Activated CD4-positive, alpha-beta memory T cell treated with anti-CD3 and anti-CD28 coated beads for 36 hours (primary cell): Measurements from ENCODE around the gene ACTG2. TPM values are rescaled to one million over a fixed set of nuclear protein-coding genes. Genes with fewer than 3 reads are reported as not detected.
A peak's percentile ranks its signal among the peaks of the same experiment; 100 is the strongest.
"Not testable (repeated sequence)": the region's sequence is repeated elsewhere in the genome, so short reads cannot be mapped to it uniquely, and the experiment has no call there.

Source experiments
- CTCF ChIA-PET: fragments of 350-600 bp; sonication (Branson Sonifier 250); formaldehyde crosslinking; loops from one replicate; lab custom pipeline; 2021; ENCODE audit warnings: antibody characterized with exemption, inconsistent platforms; lab: Charles Lee
- POLR2A ChIA-PET: fragments of 350-600 bp; sonication (Branson Sonifier 250); formaldehyde crosslinking; loops from one replicate; lab custom pipeline; 2021; ENCODE audit warnings: antibody characterized with exemption; lab: Charles Lee
- DNase-seq: peaks from one replicate; pipeline ENCODE4 v3.0.0-alpha.2; 2020
- H3K27ac Mint-ChIP-seq: one replicate; pipeline ENCODE4 v1.8.0; 2021; ENCODE audit warnings: mixed read lengths
- H3K27me3 Mint-ChIP-seq: one replicate; pipeline ENCODE4 v1.8.0; 2021; ENCODE audit warnings: mixed read lengths
- H3K36me3 Mint-ChIP-seq: one replicate; pipeline ENCODE4 v1.8.0; 2021; ENCODE audit warnings: mixed read lengths
- H3K4me1 Mint-ChIP-seq: one replicate; pipeline ENCODE4 v1.8.0; 2021; ENCODE audit warnings: low read depth, mixed read lengths
- H3K4me3 Mint-ChIP-seq: one replicate; pipeline ENCODE4 v1.8.0; 2021; ENCODE audit warnings: mild to moderate bottlenecking, mixed read lengths
- H3K9me3 Mint-ChIP-seq: one replicate; pipeline ENCODE4 v1.8.0; 2021; ENCODE audit warnings: mixed read lengths
- intact Hi-C: fragments of 100-400 bp; cut with micrococcal nuclease; formaldehyde crosslinking; loops from one replicate; pipeline ENCODE4 v1.15.1; 2023
- total RNA-seq, 2 experiments: library from RNA; stranded (reverse); gene quantifications; one replicate each; pipeline ENCODE4 v1.2.3, GENCODE V29; 2021

Gene ACTG2
- total RNA-seq, 2 experiments from 2014 or later, result not detected

DNA sequence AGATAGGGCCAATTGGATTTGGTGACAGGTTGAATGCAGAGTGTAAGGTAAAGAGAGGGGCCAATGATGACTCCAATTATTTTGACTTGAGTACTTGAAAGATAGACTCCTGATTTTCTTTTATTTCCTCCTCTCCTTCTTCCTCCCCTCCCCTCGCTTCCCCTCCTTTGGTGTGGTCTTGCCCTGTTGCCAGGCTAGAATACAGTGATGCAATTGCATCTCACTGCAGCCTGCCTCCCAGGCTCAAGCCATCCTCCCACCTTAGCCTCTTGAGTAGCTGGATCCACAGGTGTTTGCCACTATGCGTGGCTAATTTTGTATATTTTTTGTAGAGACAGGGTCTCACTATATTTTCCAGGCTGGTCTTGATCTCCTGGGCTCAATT lies 36.1 kb downstream of the ACTG2 start:
- H3K27me3 Mint-ChIP-seq, result no peaks in the 10 kb centered on the region
- intact Hi-C loops, result loop anchor here (5.0 to 10.0 kb wide), 2 partner anchors 192 to 246 kb away; partner anchors contain the start of genes MOB1A and TPRKB
- no peaks in the 10 kb centered on the region for H3K9me3 Mint-ChIP-seq
- H3K27ac Mint-ChIP-seq, result peak overlapping the region; percentile 34
- peak overlapping the region; percentile 69 for H3K4me3 Mint-ChIP-seq
- DNase-seq, result no peak
- ChIA-PET CTCF (no interaction called here), POLR2A (interaction anchor here (1.6 kb wide), 1 partner anchor 10 kb away, joined by 5 read pairs; no protein-coding TSS in a partner anchor)
- H3K4me1 Mint-ChIP-seq, result peaks cover 66% of the 10 kb centered on the region
- peaks cover 17% of the 10 kb centered on the region for H3K36me3 Mint-ChIP-seq

DNA sequence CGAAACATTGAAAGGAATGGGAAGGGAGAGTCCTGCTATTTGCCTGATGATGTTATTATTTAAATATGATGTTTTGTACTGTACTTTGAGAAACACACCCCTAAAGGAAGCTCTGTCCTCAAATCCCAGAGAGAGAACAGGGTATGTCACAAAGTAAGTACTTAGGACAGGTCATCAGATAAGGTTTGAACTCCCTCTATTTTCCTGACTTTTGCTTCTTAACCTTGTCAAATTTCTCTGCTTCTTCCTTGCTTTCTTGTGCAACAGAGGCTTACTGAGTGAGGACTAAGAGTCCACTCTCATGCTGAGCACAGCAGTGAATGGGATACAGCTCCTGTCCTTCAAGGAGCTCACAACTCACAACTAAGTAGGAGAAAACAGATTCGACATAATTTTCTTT lies 37.6 kb downstream of the ACTG2 start:
- H3K9me3 Mint-ChIP-seq, result no peaks in the 10 kb centered on the region

DNA sequence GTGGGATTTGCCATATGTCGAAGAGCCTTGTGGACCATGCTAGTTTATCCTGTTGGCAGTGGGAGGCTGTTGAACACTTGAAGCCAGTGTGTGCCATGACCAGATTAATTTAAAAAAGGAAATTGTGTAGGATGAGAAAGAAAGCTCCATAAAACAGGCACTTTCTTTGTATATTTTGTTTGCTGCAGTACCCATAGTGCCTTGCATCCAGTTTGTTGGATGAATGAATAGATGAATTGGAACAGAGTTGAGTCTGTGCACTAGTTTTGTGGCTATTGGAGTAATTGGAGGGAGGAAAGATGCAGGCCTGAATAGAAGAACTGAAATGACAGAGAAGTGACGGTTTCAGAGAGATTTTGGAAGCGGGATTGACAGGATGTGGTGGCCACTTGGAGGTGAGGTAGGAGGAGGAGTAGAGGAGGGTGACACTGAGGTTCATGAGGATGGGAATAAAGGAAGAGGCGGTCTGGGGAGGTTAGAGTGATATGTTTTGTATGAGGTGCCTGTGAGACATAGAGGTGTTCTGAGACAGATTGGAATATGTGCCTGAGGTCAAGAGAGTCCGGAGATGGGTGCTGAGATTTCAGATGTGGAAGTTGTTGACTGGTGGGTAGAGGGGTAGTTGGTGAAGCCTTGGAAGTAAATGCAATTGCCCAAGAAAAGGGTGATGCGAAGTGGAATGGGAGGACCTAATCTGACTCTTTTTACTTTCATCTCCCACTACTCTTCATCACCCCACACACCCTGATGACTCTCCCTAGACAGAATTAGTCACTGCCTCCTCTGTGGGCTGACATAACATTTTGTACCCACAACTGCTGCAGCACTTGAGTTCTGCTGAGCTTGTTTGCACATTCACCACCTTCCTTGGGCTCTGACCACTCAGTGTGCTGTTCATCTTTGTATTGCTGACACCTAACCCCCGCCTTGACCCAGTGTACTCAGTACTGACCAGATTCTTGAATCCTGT lies 39.0 kb downstream of the ACTG2 start:
- no peaks in the 10 kb centered on the region for H3K9me3 Mint-ChIP-seq
- peaks cover 25% of the 10 kb centered on the region for H3K36me3 Mint-ChIP-seq
- intact Hi-C loops, result loop anchor here (1.0 to 5.0 kb wide), 3 partner anchors 31 to 190 kb away; no protein-coding TSS in a partner anchor
- DNase-seq, result peak; percentile 77
- ChIA-PET POLR2A (interaction anchor here (1.0 to 2.0 kb wide), 2 partner anchors 32 to 56 kb away, joined by 4 read pairs; no protein-coding TSS in a partner anchor), CTCF (interaction anchor here (1.0 to 2.0 kb wide), 4 partner anchors 24 to 318 kb away, joined by 3 to 5 read pairs (median 4); partner anchors contain the start of gene BOLA3)
- H3K27ac Mint-ChIP-seq, result peak overlapping the region; percentile 75
- peaks cover 75% of the 10 kb centered on the region for H3K4me1 Mint-ChIP-seq
- no peaks in the 10 kb centered on the region for H3K27me3 Mint-ChIP-seq
- H3K4me3 Mint-ChIP-seq, result peak overlapping the region; percentile 4

More for the DNA sequence above, 37.6 kb downstream of the ACTG2 start:
- intact Hi-C loops, result loop anchor here (5.0 kb wide), 1 partner anchor 192 kb away; no protein-coding TSS in a partner anchor
- Mint-ChIP-seq H3K27me3 (no peaks in the 10 kb centered on the region), H3K36me3 (peaks cover 19% of the 10 kb centered on the region), H3K4me1 (peaks cover 70% of the 10 kb centered on the region), H3K4me3 (no peak overlapping the region), H3K27ac (no peak overlapping the region)
- CTCF ChIA-PET, result interaction anchor here (0.5 kb wide), 1 partner anchor 20 kb away, joined by 3 read pairs; no protein-coding TSS in a partner anchor
- DNase-seq, result no peak
- POLR2A ChIA-PET, result interaction anchor here (0.5 to 1.6 kb wide), 3 partner anchors 9 to 73 kb away, joined by 3 to 5 read pairs (median 3); no protein-coding TSS in a partner anchor

DNA sequence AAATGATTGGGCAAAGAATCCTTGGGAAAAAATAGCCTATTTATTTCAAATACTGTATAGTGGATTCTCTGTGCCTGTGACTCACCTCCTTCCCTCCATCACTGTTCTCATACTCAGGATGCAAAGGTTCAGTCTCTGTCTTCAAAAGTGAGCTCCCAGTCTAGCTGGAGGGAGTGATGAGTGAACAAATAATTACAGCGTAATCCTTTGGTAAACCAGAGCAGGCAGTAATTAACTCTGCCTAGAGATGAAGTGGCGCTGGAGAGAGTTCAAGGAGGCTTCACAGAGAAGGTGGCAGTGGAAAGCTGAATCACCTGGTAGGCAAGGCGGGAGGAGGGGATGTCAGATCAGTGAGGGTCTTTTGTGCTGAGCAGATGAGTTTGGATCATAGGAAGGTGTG lies 40.4 kb downstream of the ACTG2 start:
- Mint-ChIP-seq H3K4me1 (peaks cover 84% of the 10 kb centered on the region), H3K27me3 (no peaks in the 10 kb centered on the region), H3K27ac (no peak overlapping the region), H3K4me3 (no peak overlapping the region), H3K9me3 (no peaks in the 10 kb centered on the region), H3K36me3 (peaks cover 30% of the 10 kb centered on the region)
- DNase-seq, result no peak
- intact Hi-C loops, result loop anchor here (2.0 to 5.0 kb wide), 2 partner anchors 54 to 189 kb away; no protein-coding TSS in a partner anchor
- CTCF ChIA-PET, result interaction anchor here (1.0 to 2.0 kb wide), 4 partner anchors 25 to 214 kb away, joined by 3 to 4 read pairs (median 4); no protein-coding TSS in a partner anchor
- POLR2A ChIA-PET, result interaction anchor here (0.8 to 2.0 kb wide), 2 partner anchors 12 to 54 kb away, joined by 3 to 4 read pairs; no protein-coding TSS in a partner anchor

- Mint-ChIP-seq H3K4me3 (no peak overlapping the region), H3K4me1 (peaks cover 86% of the 10 kb centered on the region), H3K27me3 (no peaks in the 10 kb centered on the region), H3K36me3 (peaks cover 33% of the 10 kb centered on the region), H3K9me3 (no peaks in the 10 kb centered on the region), H3K27ac (no peak overlapping the region)
- ChIA-PET CTCF (interaction anchor here (1.5 to 1.6 kb wide), 2 partner anchors 39 to 109 kb away, joined by 4 read pairs; no protein-coding TSS in a partner anchor), POLR2A (no interaction called here)
- no peak for DNase-seq
- intact Hi-C loops, result loop anchor here (5.0 kb wide), 1 partner anchor 38 kb away; no protein-coding TSS in a partner anchor
Observed at GRCh38 chr2:73935641-73936040, 42.8 kb downstream of the ACTG2 start.

DNA sequence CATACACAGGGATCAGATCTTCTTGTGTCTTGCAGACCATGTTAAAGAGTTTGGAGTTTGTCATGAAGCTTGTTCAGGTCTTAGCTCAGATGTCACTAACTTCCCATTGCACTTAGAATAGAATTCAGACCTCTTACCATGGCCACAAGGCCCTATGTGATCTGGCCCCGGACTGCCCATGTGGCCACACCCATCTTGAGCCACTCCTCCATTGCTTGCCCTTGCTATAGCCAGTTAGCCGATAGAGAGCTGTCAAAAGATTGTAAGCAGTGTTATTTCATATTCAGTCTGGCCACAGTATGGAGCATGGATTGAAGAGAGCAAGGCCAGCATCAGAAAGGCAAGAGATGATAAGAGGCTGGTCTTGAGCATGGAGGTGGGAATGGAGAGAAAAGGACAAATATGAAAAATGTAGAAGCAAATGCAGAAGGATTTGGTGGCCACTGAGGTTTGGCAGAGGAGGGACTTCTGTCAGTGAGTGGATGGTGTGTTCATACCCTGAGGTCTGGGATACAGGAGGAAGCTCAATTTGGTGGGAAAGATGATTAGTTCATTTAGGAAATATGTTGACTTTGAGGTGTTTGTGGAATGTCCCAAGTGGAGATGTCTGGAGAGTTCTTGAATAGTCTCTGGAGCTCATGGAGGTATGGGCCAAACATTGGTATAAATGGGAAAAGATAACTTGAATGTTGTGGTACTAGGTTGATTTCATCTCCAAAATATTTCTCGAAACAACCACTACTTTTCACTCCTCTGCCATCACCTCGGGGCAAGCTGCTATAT lies 44.5 kb downstream of the ACTG2 start:
- H3K27me3 Mint-ChIP-seq, result no peaks in the 10 kb centered on the region
- H3K4me1 Mint-ChIP-seq, result peaks cover 82% of the 10 kb centered on the region
- no peaks in the 10 kb centered on the region for H3K9me3 Mint-ChIP-seq
- H3K36me3 Mint-ChIP-seq, result peaks cover 42% of the 10 kb centered on the region
- no peak for DNase-seq
- intact Hi-C loops, result loop anchor here (5.0 kb wide), 1 partner anchor 40 kb away; no protein-coding TSS in a partner anchor
- CTCF ChIA-PET, result interaction anchor here (1.3 to 2.1 kb wide), 4 partner anchors 10 to 398 kb away, joined by 3 to 6 read pairs (median 4); partner anchors contain the start of gene DGUOK
- H3K4me3 Mint-ChIP-seq, result no peak overlapping the region
- H3K27ac Mint-ChIP-seq, result no peak overlapping the region
- POLR2A ChIA-PET, result interaction anchor here (0.8 to 1.3 kb wide), 3 partner anchors 12 to 51 kb away, joined by 4 read pairs; no protein-coding TSS in a partner anchor

DNA sequence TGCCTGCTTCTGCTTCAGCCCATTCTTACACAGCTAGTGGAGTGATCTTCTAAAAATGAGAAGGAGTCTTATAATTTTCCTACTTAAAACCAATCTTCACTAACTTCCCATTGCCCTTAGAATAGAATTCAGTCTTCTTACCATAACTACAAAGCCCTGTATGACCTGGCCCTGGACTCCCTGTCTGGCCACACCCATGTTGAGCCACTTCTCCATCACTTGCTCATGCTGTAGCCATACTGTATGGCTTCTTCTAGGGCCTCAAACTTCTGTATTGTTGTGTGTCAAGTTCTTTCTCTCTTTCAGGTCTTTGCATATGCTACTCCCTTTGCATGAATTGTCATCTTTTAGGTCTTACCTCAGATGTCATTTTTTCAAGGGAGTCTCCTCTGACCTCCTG lies 45.1 kb downstream of the ACTG2 start:
- CTCF ChIA-PET, result interaction anchor here (1.3 to 2.1 kb wide), 3 partner anchors 11 to 397 kb away, joined by 3 to 6 read pairs (median 3); partner anchors contain the start of gene DGUOK
- POLR2A ChIA-PET, result interaction anchor here (1.3 to 1.7 kb wide), 2 partner anchors 11 to 12 kb away, joined by 4 to 13 read pairs; partner anchors contain the start of gene DGUOK
- DNase-seq, result no peak
- H3K4me1 Mint-ChIP-seq, result peaks cover 82% of the 10 kb centered on the region
- no peak overlapping the region for H3K4me3 Mint-ChIP-seq
- H3K9me3 Mint-ChIP-seq, result no peaks in the 10 kb centered on the region
- intact Hi-C loops, result loop anchor here (2.0 to 5.0 kb wide), 2 partner anchors 41 to 79 kb away; no protein-coding TSS in a partner anchor
- H3K36me3 Mint-ChIP-seq, result peaks cover 44% of the 10 kb centered on the region
- H3K27ac Mint-ChIP-seq, result no peak overlapping the region
- no peaks in the 10 kb centered on the region for H3K27me3 Mint-ChIP-seq

DNA sequence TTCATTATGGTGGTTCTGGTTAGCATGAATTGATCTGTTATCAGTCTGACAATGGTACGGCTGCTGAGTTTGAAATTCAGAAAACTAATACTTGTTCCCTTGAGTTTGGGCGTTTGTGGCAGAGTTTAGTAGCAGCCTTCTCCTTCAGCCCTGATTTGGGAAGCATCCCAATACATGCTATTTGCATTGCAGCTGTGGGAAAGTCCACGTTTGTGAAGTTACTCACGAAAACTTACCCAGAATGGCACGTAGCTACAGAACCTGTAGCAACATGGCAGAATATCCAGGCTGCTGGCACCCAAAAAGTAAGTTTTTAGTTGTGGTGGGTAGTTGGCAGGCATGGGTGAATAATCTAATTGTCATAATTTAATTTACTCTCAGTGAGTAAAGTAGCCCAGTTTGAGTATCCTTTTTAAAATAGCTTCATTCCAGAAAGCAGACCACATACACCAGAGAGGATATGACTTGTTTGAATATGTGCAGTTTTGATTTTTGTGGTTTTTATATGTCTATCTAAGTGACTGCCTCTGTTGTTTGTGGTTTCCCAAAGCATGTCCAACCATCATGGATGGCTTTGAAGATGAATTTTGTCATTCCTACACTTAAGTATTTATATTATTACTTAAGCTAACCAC lies 46.0 kb downstream of the ACTG2 start:
- Mint-ChIP-seq H3K4me3 (no peak overlapping the region), H3K36me3 (peaks cover 39% of the 10 kb centered on the region), H3K27me3 (no peaks in the 10 kb centered on the region), H3K27ac (peak overlapping the region; percentile 73), H3K9me3 (no peaks in the 10 kb centered on the region), H3K4me1 (peaks cover 82% of the 10 kb centered on the region)
- POLR2A ChIA-PET, result interaction anchor here (0.5 to 1.7 kb wide), 5 partner anchors 9 to 48 kb away, joined by 3 to 13 read pairs (median 5); partner anchors contain the start of gene DGUOK
- peak; percentile 39 for DNase-seq
- CTCF ChIA-PET, result interaction anchor here (0.9 to 2.1 kb wide), 7 partner anchors 26 to 453 kb away, joined by 3 to 6 read pairs (median 4); partner anchors contain the start of gene STAMBP
- intact Hi-C loops, result loop anchor here (1.0 to 5.0 kb wide), 5 partner anchors 24 to 108 kb away; no protein-coding TSS in a partner anchor

- peaks cover 39% of the 10 kb centered on the region for H3K36me3 Mint-ChIP-seq
- peak; percentile 56 for DNase-seq
- no peaks in the 10 kb centered on the region for H3K27me3 Mint-ChIP-seq
- H3K9me3 Mint-ChIP-seq, result no peaks in the 10 kb centered on the region
- POLR2A ChIA-PET, result interaction anchor here (0.9 to 1.7 kb wide), 4 partner anchors 10 to 46 kb away, joined by 4 to 13 read pairs (median 5); partner anchors contain the start of gene DGUOK
- peaks cover 85% of the 10 kb centered on the region for H3K4me1 Mint-ChIP-seq
- CTCF ChIA-PET, result interaction anchor here (0.9 to 2.1 kb wide), 6 partner anchors 25 to 115 kb away, joined by 3 to 6 read pairs (median 4); partner anchors contain the start of gene STAMBP
- H3K27ac Mint-ChIP-seq, result peak overlapping the region; percentile 73
- no peak overlapping the region for H3K4me3 Mint-ChIP-seq
- intact Hi-C loops, result loop anchor here (1.0 to 5.0 kb wide), 5 partner anchors 24 to 108 kb away; no protein-coding TSS in a partner anchor
Observed at GRCh38 chr2:73939419-73939818, 46.6 kb downstream of the ACTG2 start.

GRCh38 chr2:73940066-73940465 lies 47.3 kb downstream of the ACTG2 start:
- CTCF ChIA-PET, POLR2A ChIA-PET: not testable (repeated sequence)

More at GRCh38 chr2:73940066-73940465, 47.3 kb downstream of the ACTG2 start:
- H3K4me1 Mint-ChIP-seq, result peaks cover 90% of the 10 kb centered on the region
- H3K9me3 Mint-ChIP-seq, H3K27ac Mint-ChIP-seq, H3K4me3 Mint-ChIP-seq, DNase-seq, H3K27me3 Mint-ChIP-seq, intact Hi-C loops: not testable (repeated sequence)
- H3K36me3 Mint-ChIP-seq, result peaks cover 46% of the 10 kb centered on the region
